Fibroblast of lung (primary cell): ENCODE data around the gene HSFY1.
"Not testable (repeated sequence)": the region's sequence is repeated elsewhere in the genome, so short reads cannot be mapped to it uniquely, and the experiment has no call there.

Experiments
- EZH2 ChIP-seq: IDR thresholded peaks from 2 replicates; pipeline ENCODE4 v1.5.1; 2012; ENCODE audit warnings: low read length, control low read depth, mild to moderate bottlenecking; ENCODE audit errors: missing control alignments
- TF ChIP-seq, protein P1 (sequence below), 2 donors: IDR thresholded peaks in 1 of 2; conservative IDR thresholded peaks in 1 of 2; 1 replicate in 1 of 2; 2 replicates in 1 of 2; pipeline ENCODE4 v1.5.1; 2011 to 2012; ENCODE audit warnings: low read length in 2 of 2, control low read depth in 1 of 2, inconsistent platforms in 1 of 2, low read depth in 1 of 2, mild to moderate bottlenecking in 1 of 2

- TF ChIP-seq, protein P1, sequence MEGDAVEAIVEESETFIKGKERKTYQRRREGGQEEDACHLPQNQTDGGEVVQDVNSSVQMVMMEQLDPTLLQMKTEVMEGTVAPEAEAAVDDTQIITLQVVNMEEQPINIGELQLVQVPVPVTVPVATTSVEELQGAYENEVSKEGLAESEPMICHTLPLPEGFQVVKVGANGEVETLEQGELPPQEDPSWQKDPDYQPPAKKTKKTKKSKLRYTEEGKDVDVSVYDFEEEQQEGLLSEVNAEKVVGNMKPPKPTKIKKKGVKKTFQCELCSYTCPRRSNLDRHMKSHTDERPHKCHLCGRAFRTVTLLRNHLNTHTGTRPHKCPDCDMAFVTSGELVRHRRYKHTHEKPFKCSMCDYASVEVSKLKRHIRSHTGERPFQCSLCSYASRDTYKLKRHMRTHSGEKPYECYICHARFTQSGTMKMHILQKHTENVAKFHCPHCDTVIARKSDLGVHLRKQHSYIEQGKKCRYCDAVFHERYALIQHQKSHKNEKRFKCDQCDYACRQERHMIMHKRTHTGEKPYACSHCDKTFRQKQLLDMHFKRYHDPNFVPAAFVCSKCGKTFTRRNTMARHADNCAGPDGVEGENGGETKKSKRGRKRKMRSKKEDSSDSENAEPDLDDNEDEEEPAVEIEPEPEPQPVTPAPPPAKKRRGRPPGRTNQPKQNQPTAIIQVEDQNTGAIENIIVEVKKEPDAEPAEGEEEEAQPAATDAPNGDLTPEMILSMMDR (conservative IDR thresholded peaks at IDR 0.05 in 1 of 2, IDR thresholded peaks at IDR 0.05 in 1 of 2; ENCODE audit: low read depth in 1 of 2, low read length in 2 of 2) = not testable (repeated sequence)
- TF ChIP-seq EZH2 = not testable (repeated sequence)
Observed at GRCh38 chrY:18530995-18531655, 15.4 kb upstream of the HSFY1 start.
